Measurements from ENCODE around the gene EFNB2. TPM values are rescaled to one million over a fixed set of nuclear protein-coding genes. Genes with fewer than 3 reads are reported as not detected.

EFNB2 gene
- total and polyA plus RNA-seq, 2 of the 8 experiments (the other 6 are each of a cell fraction or from before 2014, with no cell fraction given), result 8.2 to 12.0 TPM

- TF ChIP-seq EZH2 (IDR thresholded peaks at IDR 0.05; ENCODE audit: low read depth, low read length, severe bottlenecking) (no peak), SAP30 (IDR thresholded peaks at IDR 0.05; ENCODE audit: insufficient read depth, insufficient replicate concordance, low read length) (no peak)
Observed at GRCh38 chr13:106440866-106441265, 94.6 kb downstream of the EFNB2 start (continued).

Other genes starting within 250 kb of the EFNB2 start
- gene ARGLU1, start 32.5 kb upstream of the EFNB2 start, total RNA-seq (2021; fragmentation: NEBNext Ultra II Directional; extraction: Animal tissue kit (Norgen Biotek cat#: 25700)), result 81.2 and 84.9 TPM in 2 replicates
- gene ARGLU1, start 32.5 kb upstream of the EFNB2 start, polyA plus RNA-seq (2011; rRNA removed), result 45.8 and 47.8 TPM in 2 replicates

Measured in H1 (cell line).